ENCODE measurements around the gene APC2.
"Not testable (repeated sequence)": the region's sequence is repeated elsewhere in the genome, so short reads cannot be mapped to it uniquely, and the experiment has no call there.

APC2 gene

DNA sequence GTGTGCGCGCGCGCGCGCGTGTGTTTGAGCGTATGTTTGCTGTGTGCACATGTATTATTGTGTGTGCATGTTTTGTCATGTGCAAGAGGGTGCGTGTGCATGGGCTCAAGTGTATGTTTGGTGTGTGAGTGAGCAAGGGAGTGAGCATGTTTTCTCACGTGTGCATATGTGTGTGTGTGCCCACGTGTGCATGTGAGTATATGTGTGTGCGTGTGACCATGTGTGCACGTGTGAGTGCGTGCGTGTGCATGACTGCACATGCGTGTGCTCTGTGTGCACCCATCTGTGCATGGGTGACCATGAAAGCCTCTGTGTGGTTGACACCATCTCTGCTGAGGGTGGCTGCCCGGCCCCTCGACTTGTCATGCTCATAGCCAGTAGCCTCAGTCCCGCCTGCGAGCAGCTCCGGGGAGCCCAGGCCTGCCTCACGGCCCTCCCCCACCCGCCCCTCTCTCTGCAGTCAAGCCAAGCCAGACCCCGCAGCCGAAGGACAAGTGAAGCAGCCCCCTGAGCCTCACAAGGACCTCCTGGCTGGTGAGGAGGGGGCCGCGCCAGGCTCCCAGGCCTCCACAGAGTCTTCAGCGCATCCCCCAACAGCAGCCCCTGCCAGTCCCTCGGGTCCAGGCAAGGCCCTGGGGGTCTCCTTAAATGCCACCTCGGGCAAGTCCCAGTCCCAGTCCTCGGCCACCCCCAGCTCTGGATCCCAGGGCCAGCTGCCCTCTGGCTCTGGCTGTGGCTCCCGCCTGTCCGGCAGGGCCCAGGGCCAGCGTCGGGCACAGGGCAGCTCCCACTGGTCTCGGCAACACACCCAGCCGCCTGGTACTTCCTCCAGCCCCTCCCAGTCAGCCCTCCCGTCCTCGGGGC is 47.0 kb downstream of the APC2 start:
- no peak for DNase-seq (ENCODE audit: low read depth)

- no peak for DNase-seq (ENCODE audit: low read depth)
These were observed 47.8 kb downstream of the APC2 start for GRCh38 chr19:1497578-1498235.

DNA sequence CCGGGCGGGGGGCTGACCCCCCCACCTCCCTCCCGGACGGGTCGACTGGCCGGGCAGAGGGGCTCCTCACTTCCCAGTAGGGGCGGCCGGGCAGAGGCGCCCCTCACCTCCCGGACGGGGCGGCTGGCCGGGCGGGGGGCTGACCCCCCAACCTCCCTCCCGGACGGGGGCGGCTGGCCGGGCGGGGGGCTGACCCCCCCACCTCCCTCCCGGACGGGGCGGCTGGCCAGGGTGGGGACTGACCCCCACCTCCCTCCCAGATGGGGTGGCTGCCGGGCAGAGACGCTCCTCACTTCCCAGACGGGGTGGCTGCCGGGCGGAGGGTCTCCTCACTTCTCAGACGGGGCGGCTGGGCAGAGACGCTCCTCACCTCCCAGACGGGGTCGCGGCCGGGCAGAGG is 49.3 kb downstream of the APC2 start:
- DNase-seq (ENCODE audit: low read depth): not testable (repeated sequence)

DNA sequence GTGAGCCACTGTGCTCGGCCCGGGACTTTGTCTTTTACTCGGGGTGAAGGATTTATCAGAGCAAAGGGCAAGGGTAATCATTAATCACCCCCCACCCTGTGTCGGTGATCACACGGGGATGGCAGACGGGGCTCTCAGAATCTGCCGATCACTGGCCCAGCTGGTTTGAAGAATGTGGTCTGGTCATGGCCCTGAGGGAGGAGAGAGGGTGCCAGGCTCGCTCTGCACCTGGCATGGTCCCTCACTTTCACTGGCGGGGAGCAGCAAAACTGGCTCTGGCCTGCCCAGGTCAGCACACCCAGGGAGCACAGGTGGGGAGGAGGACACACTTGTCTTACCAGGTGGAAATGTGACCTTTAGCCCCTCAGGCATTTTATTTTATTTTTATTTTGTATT is 51.3 kb downstream of the APC2 start:
- DNase-seq (ENCODE audit: low read depth): no peak

GRCh38 chr19:1502433-1503088 is 52.6 kb downstream of the APC2 start:
- DNase-seq (ENCODE audit: low read depth): no peak

DNA sequence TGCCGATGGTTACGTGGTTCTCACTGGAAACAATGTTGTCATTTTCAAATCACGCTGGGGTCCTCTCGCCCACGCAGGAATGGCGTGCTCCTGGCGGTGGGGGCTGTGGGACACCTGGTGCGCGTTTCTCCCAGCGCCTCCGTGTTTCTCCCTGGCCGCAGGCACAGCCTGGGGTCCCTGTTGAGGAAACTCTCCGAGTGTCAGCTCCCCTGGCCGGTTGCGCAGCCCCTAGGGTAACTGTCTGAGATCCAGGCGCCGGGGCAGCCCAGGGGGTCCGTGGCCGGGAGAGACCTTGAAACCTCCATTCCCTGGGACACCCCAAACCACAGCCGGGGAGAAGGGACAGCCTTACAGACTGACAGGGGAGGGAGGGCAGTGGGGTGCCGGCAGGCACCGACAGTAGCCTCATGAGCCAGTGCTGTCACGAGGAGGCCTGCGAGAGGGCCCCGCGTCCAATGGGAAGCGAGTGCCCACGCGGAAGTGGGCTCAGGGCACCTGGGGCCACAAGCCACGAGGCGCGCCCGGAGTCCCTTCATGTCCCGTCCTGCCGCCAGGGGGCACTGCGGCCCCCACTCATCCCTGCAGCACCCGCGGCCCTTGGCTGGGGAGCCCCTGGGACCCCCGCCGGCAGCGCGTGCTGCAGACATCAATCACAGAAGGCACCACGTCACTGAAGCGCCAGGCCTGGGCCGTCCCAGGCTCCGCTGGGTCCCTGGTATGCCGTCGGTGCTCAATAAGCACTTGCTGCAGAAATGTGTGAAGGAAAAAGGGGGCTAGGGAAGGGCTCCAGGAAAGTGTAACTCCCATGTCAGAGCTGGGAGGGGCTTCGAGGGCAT is 53.4 kb downstream of the APC2 start:
- no peak for DNase-seq (ENCODE audit: low read depth)

DNA sequence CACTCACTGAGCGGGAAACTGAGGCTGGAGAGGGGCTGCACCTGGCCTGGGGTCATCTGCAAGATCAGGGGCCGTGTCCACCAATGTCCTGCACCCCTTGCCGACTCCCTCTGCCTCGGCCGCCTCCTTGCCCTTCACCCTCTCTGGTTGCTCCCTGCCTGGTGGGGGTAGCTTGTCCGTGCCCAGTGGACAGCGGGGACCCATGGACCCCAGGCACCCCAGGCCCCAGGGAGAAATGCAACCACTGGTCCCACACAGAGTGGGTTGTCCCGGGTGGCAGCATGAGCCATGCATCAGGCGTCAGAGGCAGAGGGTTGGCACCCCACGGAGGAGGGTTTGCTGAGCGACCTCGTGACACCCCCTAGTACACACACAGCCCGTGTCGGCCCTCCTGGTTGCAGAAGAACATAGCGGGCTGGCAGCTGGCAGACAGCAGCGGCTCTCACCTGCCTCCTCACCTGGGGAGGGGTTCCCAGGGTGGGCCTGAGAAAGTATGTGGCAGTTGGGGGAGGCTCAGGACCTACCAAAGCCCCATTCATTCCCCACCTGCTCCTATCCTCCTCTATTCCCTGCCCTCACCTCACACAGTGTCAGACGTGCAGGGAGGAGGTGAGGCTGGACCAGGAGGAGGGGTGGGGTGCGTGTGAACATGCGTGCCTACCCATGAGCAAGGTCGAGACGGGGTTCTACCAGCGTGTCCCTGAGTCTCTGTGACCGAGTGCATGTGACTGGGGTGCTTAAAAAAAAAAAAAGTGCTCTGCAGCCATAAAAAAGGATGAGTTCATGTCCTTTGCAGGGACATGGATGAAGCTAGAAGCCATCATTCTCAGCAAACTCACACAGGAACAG is 54.2 kb downstream of the APC2 start:
- DNase-seq (ENCODE audit: low read depth): no peak

DNA sequence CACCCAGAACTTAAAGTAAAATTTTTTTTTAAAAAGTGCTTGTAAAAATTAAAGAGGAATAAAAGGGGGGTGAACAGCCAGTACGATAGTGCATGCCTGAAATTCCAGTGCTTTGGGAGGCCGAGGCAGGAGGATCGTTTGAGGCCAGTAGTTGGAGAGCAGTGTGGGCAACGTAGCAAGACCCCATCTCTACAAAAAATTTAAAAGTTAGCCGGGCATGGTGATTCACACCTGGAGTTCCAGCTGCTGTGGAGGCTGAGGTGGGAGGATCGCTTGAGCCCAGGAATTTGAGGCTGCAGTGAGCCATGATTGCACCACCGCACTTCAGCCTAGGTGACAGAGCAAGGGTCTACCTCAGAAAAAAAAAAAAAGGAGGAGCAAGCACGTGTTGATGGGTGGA is 55.1 kb downstream of the APC2 start:
- DNase-seq (ENCODE audit: low read depth): no peak

DNA sequence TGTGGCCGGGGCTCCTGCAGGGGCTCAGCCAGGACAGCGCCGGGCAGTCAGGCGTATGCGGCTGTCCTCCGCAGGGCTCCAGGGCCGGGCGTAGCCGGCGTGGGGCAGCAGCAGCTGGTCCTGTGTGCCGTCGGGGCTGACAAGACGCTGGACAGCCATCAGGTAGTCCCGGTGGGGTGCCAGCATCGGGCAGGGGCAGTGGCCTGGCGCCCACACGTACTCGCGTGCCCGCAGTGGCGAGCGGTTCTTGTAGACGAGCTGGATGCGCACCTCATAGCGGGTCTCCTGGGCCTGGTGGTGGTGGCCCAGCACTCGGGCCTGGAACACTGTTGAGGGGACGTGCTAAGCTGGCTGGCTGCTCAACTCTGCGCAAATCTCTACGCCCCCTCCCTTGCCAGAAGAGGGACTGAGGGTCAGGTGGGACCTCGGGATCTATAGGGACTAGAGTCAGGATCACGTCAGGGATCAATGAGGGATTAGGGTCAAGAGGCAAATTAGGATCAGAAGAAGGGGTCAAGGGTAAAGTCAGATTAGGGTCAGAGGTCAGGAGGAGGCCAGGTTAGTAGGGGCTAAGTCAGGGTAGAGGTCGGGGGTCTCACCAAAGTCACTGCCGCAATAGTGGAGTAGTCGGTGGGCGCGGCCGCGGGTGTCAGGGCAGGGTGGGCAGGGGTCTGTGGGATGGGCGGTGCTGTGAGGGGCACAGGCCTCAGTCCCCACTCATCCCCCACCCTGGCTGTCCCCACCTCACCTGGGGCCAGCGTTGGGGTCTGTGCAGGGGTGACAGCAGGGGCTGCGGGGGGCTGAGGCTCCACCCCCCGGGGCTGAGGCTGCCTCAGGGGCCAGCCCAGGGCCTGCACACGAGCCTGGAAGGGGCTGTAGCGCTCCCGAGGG is 56.3 kb downstream of the APC2 start:
- no peak for DNase-seq (ENCODE audit: low read depth)

DNA sequence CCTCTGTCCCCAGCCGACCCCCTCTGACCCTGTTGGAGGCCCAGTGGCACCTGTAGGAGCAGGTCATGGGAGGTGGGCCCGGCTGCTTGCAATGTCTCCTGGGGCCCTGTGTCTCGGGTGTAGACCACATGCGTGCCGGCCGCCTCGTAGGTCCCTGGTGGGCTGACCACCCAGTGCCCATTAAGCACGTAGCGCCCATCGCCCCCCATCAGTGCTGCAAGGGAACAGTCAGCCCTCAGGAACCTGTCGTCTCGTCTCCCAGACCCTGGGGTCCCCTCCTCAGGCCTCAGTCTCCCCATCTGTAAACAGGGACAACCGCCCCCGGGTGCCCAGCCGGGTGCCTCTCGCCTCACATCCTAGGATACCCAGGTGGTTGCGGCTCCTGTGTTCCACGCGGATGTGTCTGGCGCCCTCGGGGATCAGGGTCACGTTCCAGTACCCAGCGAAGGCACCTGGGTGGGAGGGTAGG is 57.3 kb downstream of the APC2 start:
- no peak for DNase-seq (ENCODE audit: low read depth)

DNA sequence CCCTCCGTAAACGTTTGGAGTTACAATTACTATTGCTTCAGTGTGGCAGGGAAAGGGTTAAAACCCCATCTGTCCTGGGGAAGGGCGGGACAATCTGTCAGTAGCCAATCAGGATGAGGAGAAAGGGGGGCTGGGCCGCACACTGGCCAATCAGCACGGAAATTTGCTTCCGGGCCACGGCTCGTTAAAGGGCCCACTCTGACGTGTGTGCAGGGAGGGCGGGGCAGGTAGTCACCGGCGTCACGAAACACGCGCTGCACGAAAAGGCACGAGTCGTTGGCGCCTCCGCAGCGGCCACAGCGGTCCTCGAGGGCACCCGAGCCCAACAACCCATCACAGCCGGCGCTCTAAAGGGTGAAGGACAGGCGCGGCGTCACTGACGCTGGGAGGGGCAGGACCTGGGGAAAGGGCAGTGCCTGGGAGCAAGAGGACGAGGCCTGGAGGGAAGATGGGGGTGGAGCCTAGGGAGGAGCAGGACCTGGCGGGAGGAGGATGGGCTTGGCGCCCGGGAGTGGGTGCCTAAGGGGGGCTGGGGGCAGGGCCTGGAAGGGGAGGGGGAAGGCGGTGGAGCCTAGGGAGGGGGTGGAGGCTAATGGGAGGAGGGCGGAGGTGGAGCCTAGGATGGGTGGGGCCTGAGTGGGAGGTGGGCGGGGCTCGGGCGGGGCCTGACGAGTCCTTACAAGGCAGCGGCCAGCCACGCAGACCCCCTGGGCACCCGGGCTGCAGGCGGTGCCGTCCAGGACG is 58.0 kb downstream of the APC2 start:
- DNase-seq (ENCODE audit: low read depth): no peak

DNA sequence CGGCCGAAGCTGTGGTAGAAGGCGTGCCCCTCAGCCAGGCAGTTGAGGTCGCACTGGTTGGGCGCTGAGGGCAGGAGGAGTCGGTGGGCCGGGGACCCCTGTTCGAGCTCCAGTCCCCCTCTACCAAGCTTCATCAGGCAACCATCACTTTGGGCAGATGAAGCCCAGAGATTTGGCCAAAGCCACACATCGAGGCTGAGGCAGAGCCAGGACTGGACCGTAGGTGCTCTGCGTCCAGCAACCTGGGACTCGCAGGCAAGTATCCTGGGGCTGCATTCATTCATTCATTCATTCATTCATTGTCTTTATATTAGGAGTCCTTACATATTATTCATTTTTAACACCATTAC is 58.6 kb downstream of the APC2 start:
- no peak for DNase-seq (ENCODE audit: low read depth)

DNA sequence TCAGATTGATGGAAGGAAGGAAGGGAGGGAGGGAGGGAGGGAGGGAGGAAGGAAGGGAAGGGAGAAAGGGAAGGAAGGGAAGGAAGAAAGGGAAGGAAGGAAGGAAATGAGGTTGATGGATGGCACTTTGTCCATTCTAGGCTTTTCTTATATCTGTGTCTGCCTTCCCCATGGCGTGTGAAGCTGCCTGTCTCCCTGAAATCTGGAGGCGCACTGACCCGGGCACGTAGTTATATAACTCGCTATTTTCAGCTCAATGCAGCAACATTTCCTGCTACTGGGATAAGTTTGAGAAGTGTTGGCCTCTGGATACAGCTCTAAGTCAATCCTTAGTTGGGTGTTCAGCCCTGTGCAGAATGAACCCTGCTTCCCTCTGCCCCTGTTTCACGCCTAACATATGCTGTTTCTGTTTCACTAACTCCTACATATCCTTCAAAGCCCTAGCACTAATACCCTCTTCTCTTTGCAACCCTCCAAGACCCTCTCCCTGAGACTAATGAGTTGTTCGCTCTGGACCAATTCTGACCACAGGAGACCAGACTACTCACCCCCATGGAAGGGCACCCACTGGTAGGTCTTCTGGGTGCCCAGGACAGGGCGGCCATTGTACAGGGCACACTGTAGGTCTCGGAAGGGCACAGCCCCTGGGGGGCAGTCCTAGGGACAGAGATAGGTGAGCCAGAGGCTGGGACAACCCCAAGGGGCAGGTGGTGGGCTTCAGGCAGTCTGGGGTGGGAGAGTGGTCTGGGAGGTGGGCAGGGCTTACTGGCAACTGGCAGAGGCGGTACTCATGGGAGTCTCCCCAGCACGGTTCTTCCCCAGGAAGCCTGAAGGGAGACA is 59.9 kb downstream of the APC2 start:
- no peak for DNase-seq (ENCODE audit: low read depth)

DNA sequence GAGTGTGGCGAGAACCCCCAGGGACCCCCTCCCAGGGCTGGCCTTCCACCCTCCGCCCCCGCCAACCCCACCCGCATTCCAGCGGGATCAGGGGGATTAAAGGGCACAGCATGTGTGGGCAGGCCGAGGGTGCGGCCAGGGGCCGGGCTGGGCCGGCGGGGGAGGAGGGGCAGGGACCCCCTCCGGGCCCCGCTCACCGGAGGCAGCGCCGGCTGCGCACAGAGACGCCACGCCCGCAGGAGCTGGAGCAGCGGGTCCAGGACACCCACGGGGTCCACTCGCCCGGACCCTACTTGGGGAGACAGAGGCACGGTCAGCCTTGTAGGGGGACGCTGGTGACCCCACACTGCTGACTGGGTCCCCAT is 60.5 kb downstream of the APC2 start:
- DNase-seq (ENCODE audit: low read depth): no peak

DNA sequence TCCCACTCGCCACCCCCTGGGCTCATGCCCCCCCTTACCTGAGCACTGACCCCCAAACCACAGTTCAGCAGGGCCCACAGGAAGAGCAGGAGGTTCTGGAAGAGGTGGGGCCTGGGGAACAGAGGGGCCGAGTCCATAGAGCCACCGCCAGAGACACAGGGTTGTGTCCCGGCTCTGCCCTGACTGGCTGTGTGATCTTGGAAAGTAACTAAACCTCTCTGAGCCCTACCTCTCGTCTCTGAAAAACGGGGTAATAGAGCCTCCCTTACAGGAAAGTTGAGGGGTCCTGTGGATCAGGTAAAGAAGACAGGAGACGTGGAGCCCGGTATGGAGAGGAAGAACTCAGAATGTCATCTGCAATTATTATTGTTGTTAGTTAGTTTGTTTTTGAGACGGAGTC is 60.9 kb downstream of the APC2 start:
- DNase-seq (ENCODE audit: low read depth): no peak

- no peak for DNase-seq (ENCODE audit: low read depth)
These were observed 61.7 kb downstream of the APC2 start for GRCh38 chr19:1511318-1512317.

Data from HS-5 (cell line).